ENCODE measurements around the gene IFIT2. TPM values are rescaled to one million over a fixed set of nuclear protein-coding genes. Genes with fewer than 3 reads are reported as not detected.
"Not testable (repeated sequence)": the region's sequence is repeated elsewhere in the genome, so short reads cannot be mapped to it uniquely, and the experiment has no call there.

IFIT2 gene
- total RNA-seq, 1 experiment from 2014 or later = 31.6 TPM

- in situ Hi-C loops (cut with HindIII; ENCODE audit: low pct_unique_long_range_greater_than_20kb, low sequenced_read_pairs) = no loop called here
- peaks cover 29% of the 10 kb centered on the region for H3K4me1 ChIP-seq (ENCODE audit: control insufficient read depth, insufficient read depth, low read length)
- peak within 1 kb of the TSS; percentile 97 for H3K27ac ChIP-seq (ENCODE audit: low read length)
- TSS peak; percentile 87 for BruUV-seq (replicated peaks)
- peak; percentile 64 for DNase-seq (ENCODE audit: low read depth, low spot score)
- intact Hi-C loops (cut with micrococcal nuclease; ENCODE audit: unreplicated experiment) = no loop called here
- no peaks in the 10 kb centered on the region for H3K27me3 ChIP-seq (ENCODE audit: control insufficient read depth, insufficient read depth, low read length)
- ATAC-seq = peak; percentile 91
- no peak for TF ChIP-seq TCF7L2 (IDR thresholded peaks at IDR 0.05; ENCODE audit: low read depth, low read length)
- TF ChIP-seq POLR2AphosphoS5 (IDR thresholded peaks at IDR 0.05; ENCODE audit: low read depth, low read length) = no peak
- no peak for TF ChIP-seq REST (IDR thresholded peaks at IDR 0.05; ENCODE audit: insufficient read depth in 1 of 2, low read depth in 2 of 2, low read length in 1 of 2)
- no peak for TF ChIP-seq CTCF (IDR thresholded peaks at IDR 0.05)
- TF ChIP-seq SIN3A (IDR thresholded peaks at IDR 0.05; ENCODE audit: borderline replicate concordance, insufficient read depth, low read depth, low read length) = no peak
- ChIA-PET POLR2A (interaction anchor here (0.7 kb wide), 1 partner anchor 25 kb away, joined by 3 read pairs; no protein-coding TSS in a partner anchor), CTCF (interaction anchor here (0.5 kb wide), 1 partner anchor 34 kb away, joined by 4 read pairs; no protein-coding TSS in a partner anchor)
- no peaks in the 10 kb centered on the region for H3K36me3 ChIP-seq (ENCODE audit: control insufficient read depth, insufficient read depth, low read length)
- peak within 1 kb of the TSS; percentile 44 to 74 for H3K4me3 ChIP-seq (ENCODE audit: low read depth in 2 of 2, low read length in 2 of 2)
- no peaks in the 10 kb centered on the region for H3K9me3 ChIP-seq (ENCODE audit: control insufficient read depth, insufficient read depth, low read depth, low read length)
Measured at GRCh38 chr10:89327803-89328441, 26.1 kb downstream of the IFIT2 start, which contains the start of gene IFIT3. TSS of gene IFIT3 (plus strand) at chr10:89327997. CDS start at chr10:89328074, 77 bp downstream.

- peak overlapping the region in 1 of 2 experiments; percentile 74; a peak in 2 of 4 replicates for H3K4me3 ChIP-seq (ENCODE audit: low read depth in 2 of 2, low read length in 2 of 2)
- H3K27ac ChIP-seq (ENCODE audit: low read length) = peak overlapping the region; percentile 97
- DNase-seq (ENCODE audit: low read depth, low spot score) (no peak), ATAC-seq (no peak)
- H3K27me3 ChIP-seq (ENCODE audit: control insufficient read depth, insufficient read depth, low read length) = no peaks in the 10 kb centered on the region
- TF ChIP-seq REST (IDR thresholded peaks at IDR 0.05; ENCODE audit: insufficient read depth in 1 of 2, low read depth in 2 of 2, low read length in 1 of 2) (no peak), SIN3A (IDR thresholded peaks at IDR 0.05; ENCODE audit: borderline replicate concordance, insufficient read depth, low read depth, low read length) (no peak), POLR2AphosphoS5 (IDR thresholded peaks at IDR 0.05; ENCODE audit: low read depth, low read length) (no peak), TCF7L2 (IDR thresholded peaks at IDR 0.05; ENCODE audit: low read depth, low read length) (no peak), CTCF (IDR thresholded peaks at IDR 0.05) (no peak)
- no peaks in the 10 kb centered on the region for H3K9me3 ChIP-seq (ENCODE audit: control insufficient read depth, insufficient read depth, low read depth, low read length)
- ChIA-PET CTCF (no interaction called here), POLR2A (no interaction called here)
- peaks cover 41% of the 10 kb centered on the region for H3K4me1 ChIP-seq (ENCODE audit: control insufficient read depth, insufficient read depth, low read length)
- no TSS peak for BruUV-seq (replicated peaks)
- intact Hi-C loops (cut with micrococcal nuclease; ENCODE audit: unreplicated experiment) (no loop called here), in situ Hi-C loops (cut with HindIII; ENCODE audit: low pct_unique_long_range_greater_than_20kb, low sequenced_read_pairs) (no loop called here)
- no peaks in the 10 kb centered on the region for H3K36me3 ChIP-seq (ENCODE audit: control insufficient read depth, insufficient read depth, low read length)
Measured at GRCh38 chr10:89329151-89329550, 27.3 kb downstream of the IFIT2 start.

- in situ Hi-C loops (cut with HindIII; ENCODE audit: low pct_unique_long_range_greater_than_20kb, low sequenced_read_pairs); H3K27me3 ChIP-seq (ENCODE audit: control insufficient read depth, insufficient read depth, low read length); BruUV-seq (replicated peaks); H3K4me3 ChIP-seq (ENCODE audit: low read depth in 2 of 2, low read length in 2 of 2); ATAC-seq; H3K9me3 ChIP-seq (ENCODE audit: control insufficient read depth, insufficient read depth, low read depth, low read length); intact Hi-C loops (cut with micrococcal nuclease; ENCODE audit: unreplicated experiment); DNase-seq (ENCODE audit: low read depth, low spot score); H3K36me3 ChIP-seq (ENCODE audit: control insufficient read depth, insufficient read depth, low read length); CTCF ChIA-PET: not testable (repeated sequence)
- H3K4me1 ChIP-seq (ENCODE audit: control insufficient read depth, insufficient read depth, low read length) = peaks cover 41% of the 10 kb centered on the region
- peak overlapping the region; percentile 80 for H3K27ac ChIP-seq (ENCODE audit: low read length)
- POLR2A ChIA-PET = interaction anchor here (0.5 to 0.7 kb wide), 2 partner anchors 39 to 340 kb away, joined by 3 to 8 read pairs; no protein-coding TSS in a partner anchor
Measured at GRCh38 chr10:89330014-89330413, 28.2 kb downstream of the IFIT2 start.
